Tibial artery (tissue), 4 donors: Measurements from ENCODE around the gene PPP1R14C.

Experiments used
- DNase-seq, 2 donors: peaks; one replicate each; pipeline ENCODE4 v3.0.0-alpha.2; 2019
- H3K27ac ChIP-seq, 2 donors: fragments of 200-600 bp; sonication (generic) in 1 of 2; 1 replicate in 1 of 2; 2 replicates in 1 of 2; pipeline ENCODE4 v1.5.1; 2018 to 2019; ENCODE audit warnings: mild to moderate bottlenecking in 1 of 2
- H3K27me3 ChIP-seq, 2 donors: fragments of 200-600 bp; sonication (generic) in 1 of 2; one replicate each; pipeline versions ENCODE4 v1.5.1 to v1.6.0; 2016 to 2019
- H3K36me3 ChIP-seq, 3 donors: fragments of 200-600 bp; sonication (generic) in 2 of 3; one replicate each; pipeline ENCODE4 v1.5.1; 2016 to 2019; ENCODE audit warnings: mild to moderate bottlenecking in 2 of 3
- H3K4me1 ChIP-seq, 4 donors: fragments of 200-600 bp; sonication (generic) in 2 of 4; 1 replicate in 3 of 4; 2 replicates in 1 of 4; pipeline ENCODE4 v1.5.1; 2016 to 2019
- H3K4me3 ChIP-seq, 2 donors: fragments of 200-600 bp; sonication (generic) in 1 of 2; 1 replicate in 1 of 2; 2 replicates in 1 of 2; pipeline ENCODE4 v1.5.1; 2018 to 2019; ENCODE audit warnings: mild to moderate bottlenecking in 2 of 2
- H3K9me3 ChIP-seq, 3 donors: fragments of 200-600 bp; sonication (generic) in 1 of 3; one replicate each; pipeline ENCODE4 v1.5.1; 2016 to 2019
- CTCF ChIP-seq, 2 experiments: fragments of 200-600 bp in 1 of 2; fragments of 450-650 bp in 1 of 2; IDR thresholded peaks; one replicate each; pipeline ENCODE4 v1.5.1; 2017 to 2019; ENCODE audit warnings: antibody characterized with exemption in 2 of 2, mild to moderate bottlenecking in 1 of 2, moderate library complexity in 1 of 2
- intact Hi-C: fragments of 100-400 bp; cut with DNase I; formaldehyde crosslinking; loops from one replicate; pipeline ENCODE4 v1.15.0; 2023; ENCODE audit warnings: low total_unique reads

Gene PPP1R14C

DNA sequence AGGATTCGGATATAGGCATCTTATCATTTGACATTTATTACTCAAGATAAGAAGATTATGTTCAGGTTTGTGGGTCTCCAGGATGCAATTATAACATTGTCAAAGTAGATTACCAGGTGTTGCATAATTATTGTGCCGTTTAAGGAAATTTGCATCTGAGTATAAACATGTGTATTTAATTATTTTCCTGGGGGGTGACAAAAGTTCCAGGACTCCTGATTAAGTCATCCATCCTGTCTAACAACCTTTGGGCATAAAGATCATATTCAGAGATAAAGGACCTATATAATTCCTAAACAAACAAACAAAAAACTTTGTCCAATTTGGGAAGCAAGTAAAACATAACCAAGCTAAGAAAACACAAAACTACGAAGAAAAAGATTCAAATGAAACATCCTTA lies 3.3 kb upstream of the PPP1R14C start:
- peaks cover 0 to 44% of the 10 kb centered on the region in 2 donors for H3K27me3 ChIP-seq
- H3K4me3 ChIP-seq: no peak overlapping the region
- no peaks in the 10 kb centered on the region for H3K36me3 ChIP-seq
- peaks cover 0 to 26% (median 18%) of the 10 kb centered on the region in 4 donors for H3K4me1 ChIP-seq
- no peak for TF ChIP-seq CTCF (IDR thresholded peaks at IDR 0.05)
- no peaks in the 10 kb centered on the region for H3K9me3 ChIP-seq
- intact Hi-C loops: no loop called here
- no peak for DNase-seq
- no peak overlapping the region for H3K27ac ChIP-seq

GRCh38 chr6:150140236-150140969 lies 2.4 kb upstream of the PPP1R14C start:
- intact Hi-C loops: no loop called here

DNA sequence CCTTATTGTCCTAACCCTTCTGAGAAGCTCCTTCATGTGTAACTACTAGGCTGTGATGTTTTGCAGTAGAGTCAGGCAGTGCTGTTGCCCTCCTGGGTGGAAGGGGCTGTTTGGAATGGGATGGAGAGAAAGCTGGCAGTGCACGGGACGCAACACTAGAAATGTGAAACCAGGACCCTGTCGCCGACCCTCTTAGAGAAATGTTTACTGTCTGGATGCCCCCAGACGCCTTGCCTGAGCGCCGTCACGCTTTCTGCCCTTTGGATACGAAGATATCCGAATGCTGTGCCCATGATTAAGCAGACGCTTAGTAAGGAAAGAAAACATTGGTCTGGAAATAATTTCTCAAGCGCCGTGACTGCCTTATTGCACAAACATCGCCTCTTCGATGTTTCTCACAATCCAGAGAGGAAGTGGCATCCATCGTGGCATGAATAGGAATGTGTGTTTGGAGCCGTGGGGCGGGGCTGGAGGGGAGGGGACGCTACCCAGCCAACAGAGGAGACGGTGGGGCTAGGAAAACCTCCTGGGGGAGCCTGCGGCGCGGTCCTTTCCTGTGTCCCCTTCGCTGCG lies 661 bp upstream of the PPP1R14C start:
- Histone ChIP-seq H3K27ac (peak overlapping the region in 1 of 2 donors; percentile 41), H3K4me1 (peaks cover 0 to 26% (median 18%) of the 10 kb centered on the region in 4 donors), H3K4me3 (peak overlapping the region; percentile 45 to 51), H3K27me3 (peaks cover 0 to 65% of the 10 kb centered on the region in 2 donors), H3K9me3 (no peaks in the 10 kb centered on the region), H3K36me3 (no peaks in the 10 kb centered on the region)
- no peak for TF ChIP-seq CTCF (IDR thresholded peaks at IDR 0.05)
- intact Hi-C loops: no loop called here
- DNase-seq: no peak

More at GRCh38 chr6:150140236-150140969, 2.4 kb upstream of the PPP1R14C start:
- no peaks in the 10 kb centered on the region for H3K9me3 ChIP-seq
- no peaks in the 10 kb centered on the region for H3K36me3 ChIP-seq
- H3K27me3 ChIP-seq: peaks cover 0 to 50% of the 10 kb centered on the region in 2 donors
- peaks cover 0 to 26% (median 18%) of the 10 kb centered on the region in 4 donors for H3K4me1 ChIP-seq
- DNase-seq: no peak
- no peak overlapping the region for H3K4me3 ChIP-seq
- H3K27ac ChIP-seq: no peak overlapping the region
- no peak for TF ChIP-seq CTCF (IDR thresholded peaks at IDR 0.05)

DNA sequence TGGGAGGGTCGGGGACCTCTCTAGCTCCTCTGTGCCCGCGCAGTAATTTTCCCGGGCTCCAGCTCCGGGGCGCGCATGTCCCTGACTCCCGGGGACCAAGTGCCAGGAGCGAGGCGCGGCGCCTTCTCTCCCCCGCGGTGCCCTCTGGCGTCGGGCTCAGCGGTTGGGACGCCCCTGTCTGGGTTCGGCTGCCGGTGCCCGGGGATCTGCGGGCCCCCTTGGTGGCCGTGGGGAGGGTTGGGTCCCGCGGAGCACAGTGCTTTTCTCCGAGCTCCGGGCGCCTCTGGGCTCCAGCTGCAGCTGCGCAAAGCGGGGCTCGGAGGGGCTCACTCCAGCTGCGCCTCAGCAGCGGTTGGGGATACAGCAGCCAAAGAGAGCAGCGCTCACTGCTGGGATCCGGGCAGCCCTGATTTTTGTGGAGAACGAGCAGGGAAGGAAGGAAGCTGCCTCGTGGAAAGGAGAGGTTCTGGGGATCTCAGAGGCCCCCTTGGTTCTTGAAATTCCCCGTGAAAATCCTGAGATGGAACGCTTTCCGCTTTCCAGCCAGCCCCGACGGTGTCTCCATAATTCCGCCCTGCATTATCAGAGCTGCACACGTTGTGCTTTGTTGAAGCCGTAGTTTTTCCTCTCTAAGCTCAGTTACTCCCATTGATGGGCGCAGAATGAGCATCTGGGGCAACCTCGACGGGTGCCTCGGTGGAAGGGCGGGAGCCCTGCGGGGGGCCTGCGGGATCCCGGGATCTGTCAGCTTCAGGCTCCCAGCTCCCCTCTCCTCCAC lies 861 bp downstream of the PPP1R14C start:
- peaks cover 0 to 64% of the 10 kb centered on the region in 2 donors for H3K27me3 ChIP-seq
- no peaks in the 10 kb centered on the region for H3K36me3 ChIP-seq
- DNase-seq: no peak
- TF ChIP-seq CTCF (IDR thresholded peaks at IDR 0.05): no peak
- H3K27ac ChIP-seq: no peak overlapping the region
- peak overlapping the region; percentile 45 to 51 for H3K4me3 ChIP-seq
- peaks cover 0 to 26% (median 18%) of the 10 kb centered on the region in 4 donors for H3K4me1 ChIP-seq
- intact Hi-C loops: no loop called here
- no peaks in the 10 kb centered on the region for H3K9me3 ChIP-seq

DNA sequence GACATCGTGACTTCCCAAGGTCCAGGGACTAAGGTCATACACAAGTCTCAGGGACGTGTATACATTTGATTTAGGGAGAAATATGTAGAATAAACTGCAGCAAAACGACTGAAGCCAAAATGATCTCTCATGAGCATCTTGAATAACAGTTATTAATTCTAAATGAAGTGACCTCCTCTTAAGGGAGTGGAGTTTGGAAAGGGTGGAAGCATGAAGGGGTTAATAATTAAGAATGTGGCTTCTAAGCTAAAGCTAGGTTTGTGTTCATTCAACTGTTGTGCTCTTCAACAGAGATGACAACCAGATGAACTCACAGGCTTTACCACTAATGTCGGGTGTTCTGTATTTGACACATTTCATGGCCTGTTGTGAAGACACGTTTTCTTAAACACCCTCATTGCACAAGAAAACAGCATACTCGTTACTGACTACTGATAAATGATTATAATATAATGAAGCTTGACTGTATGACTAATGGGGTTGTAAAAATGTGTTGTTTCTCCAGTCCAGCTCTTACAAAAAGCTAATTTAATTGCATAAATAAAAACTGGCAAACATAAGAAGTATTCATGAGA lies 1.5 kb downstream of the PPP1R14C start:
- peaks cover 0 to 64% of the 10 kb centered on the region in 2 donors for H3K27me3 ChIP-seq
- no peak for DNase-seq
- TF ChIP-seq CTCF (IDR thresholded peaks at IDR 0.05): no peak
- H3K27ac ChIP-seq: no peak overlapping the region
- H3K9me3 ChIP-seq: no peaks in the 10 kb centered on the region
- H3K4me3 ChIP-seq: peak overlapping the region in 1 of 2 donors; percentile 51
- intact Hi-C loops: no loop called here
- H3K36me3 ChIP-seq: no peaks in the 10 kb centered on the region
- H3K4me1 ChIP-seq: peaks cover 0 to 26% (median 18%) of the 10 kb centered on the region in 4 donors
